RCC 7860 (cell line): ENCODE data around the gene TNFRSF8.
A peak's percentile ranks its signal among the peaks of the same experiment; 100 is the strongest.

Experiments used
- DNase-seq: peaks from one replicate; pipeline ENCODE4 v3.0.0-alpha.2; 2015; ENCODE audit warnings: low spot score
- FAIRE-seq: peaks from 2 replicates; lab custom pipeline; 2012; peaks lifted over from hg19 to GRCh38; lab: Jason Lieb, UNC

Gene TNFRSF8

GRCh38 chr1:12140016-12140415 is 76.9 kb downstream of the TNFRSF8 start:
- FAIRE-seq (no peak), DNase-seq (no peak)

GRCh38 chr1:12140515-12141162 is 77.5 kb downstream of the TNFRSF8 start:
- DNase-seq (no peak), FAIRE-seq (no peak)

GRCh38 chr1:12141163-12141850 is 78.2 kb downstream of the TNFRSF8 start:
- DNase-seq (no peak), FAIRE-seq (no peak)

GRCh38 chr1:12142141-12142823 is 79.2 kb downstream of the TNFRSF8 start:
- no peak for DNase-seq
- FAIRE-seq = no peak

GRCh38 chr1:12142891-12143630 is 80.0 kb downstream of the TNFRSF8 start:
- FAIRE-seq = no peak
- no peak for DNase-seq

- peak; percentile 87 for DNase-seq
- FAIRE-seq = peak; percentile 75
Measured at GRCh38 chr1:12143631-12144155, 80.6 kb downstream of the TNFRSF8 start.

- DNase-seq = no peak
- FAIRE-seq = no peak
Measured at GRCh38 chr1:12144236-12144635, 81.1 kb downstream of the TNFRSF8 start.

GRCh38 chr1:12144969-12145368 is 81.9 kb downstream of the TNFRSF8 start:
- FAIRE-seq = no peak
- no peak for DNase-seq

- FAIRE-seq (no peak), DNase-seq (no peak)
Measured at GRCh38 chr1:12145616-12146342, 82.7 kb downstream of the TNFRSF8 start.

- FAIRE-seq (no peak), DNase-seq (no peak)
Measured at GRCh38 chr1:12146343-12147112, 83.4 kb downstream of the TNFRSF8 start.

GRCh38 chr1:12147201-12147701 is 84.1 kb downstream of the TNFRSF8 start:
- no peak for DNase-seq
- no peak for FAIRE-seq

GRCh38 chr1:12148160-12148957 is 85.3 kb downstream of the TNFRSF8 start:
- FAIRE-seq = no peak
- DNase-seq = peak; percentile 14

GRCh38 chr1:12148958-12149790 is 86.1 kb downstream of the TNFRSF8 start:
- DNase-seq = no peak
- FAIRE-seq = no peak

- DNase-seq (no peak), FAIRE-seq (no peak)
Measured at GRCh38 chr1:12149791-12150175, 86.7 kb downstream of the TNFRSF8 start.

- FAIRE-seq (no peak), DNase-seq (no peak)
Measured at GRCh38 chr1:12150456-12151200, 87.5 kb downstream of the TNFRSF8 start.

GRCh38 chr1:12151465-12151864 is 88.4 kb downstream of the TNFRSF8 start:
- DNase-seq = no peak
- FAIRE-seq = no peak
